NCI-H2081 treated with DMSO at 0.1 percent for 48 hours (cell line): ENCODE measurements around the gene DLK1.

Experiments used
- DNase-seq: peaks from one replicate; lab custom pipeline; 2025; lab: John Stamatoyannopoulos, UW

Gene DLK1

GRCh38 chr14:100726550-100727085, at the start of gene DLK1:
TSS of gene DLK1 (plus strand) at chr14:100726892. CDS start at chr14:100727069, 177 bp downstream.
- DNase-seq, result no peak

GRCh38 chr14:100677152-100677551, 49.5 kb upstream of the DLK1 start:
- DNase-seq, result no peak

GRCh38 chr14:100677554-100678468, 48.9 kb upstream of the DLK1 start:
- no peak for DNase-seq

GRCh38 chr14:100678469-100678828, 48.2 kb upstream of the DLK1 start:
- no peak for DNase-seq

- DNase-seq, result no peak
Observed at GRCh38 chr14:100679153-100679552, 47.5 kb upstream of the DLK1 start.

GRCh38 chr14:100679707-100680438, 46.8 kb upstream of the DLK1 start:
- DNase-seq, result no peak

GRCh38 chr14:100680439-100681051, 46.1 kb upstream of the DLK1 start:
- DNase-seq, result no peak

- no peak for DNase-seq
Observed at GRCh38 chr14:100681111-100681510, 45.6 kb upstream of the DLK1 start.

GRCh38 chr14:100682749-100683148, 43.9 kb upstream of the DLK1 start:
- no peak for DNase-seq

GRCh38 chr14:100683578-100683977, 43.1 kb upstream of the DLK1 start:
- DNase-seq, result no peak

GRCh38 chr14:100684154-100684553, 42.5 kb upstream of the DLK1 start:
- DNase-seq, result no peak

GRCh38 chr14:100684961-100685360, 41.7 kb upstream of the DLK1 start:
- no peak for DNase-seq

GRCh38 chr14:100686858-100687257, 39.8 kb upstream of the DLK1 start:
- DNase-seq, result no peak

- no peak for DNase-seq
Observed at GRCh38 chr14:100687386-100687785, 39.3 kb upstream of the DLK1 start.

- DNase-seq, result no peak
Observed at GRCh38 chr14:100688051-100688450, 38.6 kb upstream of the DLK1 start.

- no peak for DNase-seq
Observed at GRCh38 chr14:100688598-100689461, 37.9 kb upstream of the DLK1 start.

GRCh38 chr14:100690672-100691071, 36.0 kb upstream of the DLK1 start:
- DNase-seq, result no peak

- DNase-seq, result peak; percentile 67
Observed at GRCh38 chr14:100691395-100692056, 35.2 kb upstream of the DLK1 start.

GRCh38 chr14:100692256-100692655, 34.4 kb upstream of the DLK1 start:
- no peak for DNase-seq

- no peak for DNase-seq
Observed at GRCh38 chr14:100692859-100693558, 33.7 kb upstream of the DLK1 start.
